HG03066 (cell line): ENCODE data around the gene ZBTB5.
"Not testable (repeated sequence)": the region's sequence is repeated elsewhere in the genome, so short reads cannot be mapped to it uniquely, and the experiment has no call there.

Experiments
- ATAC-seq: cut with Tn5 transposase; IDR thresholded peaks from one replicate; pipeline ENCODE4 v1.9.1; 2021; ENCODE audit warnings: low read depth; ENCODE audit not compliant: unreplicated experiment

The ZBTB5 gene

GRCh38 chr9:37486616-37487548, 21.6 kb upstream of the ZBTB5 start:
- no peak for ATAC-seq

DNA sequence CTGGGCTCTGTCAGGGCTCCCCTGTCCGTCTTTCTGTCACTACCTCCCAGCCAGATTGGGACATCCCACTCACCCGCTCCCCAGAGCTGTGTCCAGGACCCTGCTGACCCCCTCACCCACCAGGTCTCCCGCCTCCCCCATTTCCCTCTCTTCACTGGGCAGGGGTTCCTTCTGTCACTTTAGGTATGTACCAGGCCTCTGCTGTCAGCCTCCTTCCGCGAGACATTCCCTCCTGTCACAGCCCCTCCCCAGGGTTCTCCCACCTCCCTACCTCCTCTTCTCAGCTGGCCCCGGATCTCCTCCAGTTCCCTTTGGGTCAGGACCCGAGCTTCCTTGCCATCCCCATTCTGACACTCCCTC, 21.0 kb upstream of the ZBTB5 start:
- ATAC-seq = no peak

GRCh38 chr9:37485389-37486255, 20.4 kb upstream of the ZBTB5 start, which contains the start of gene POLR1E:
Gene POLR1E (plus strand): TSS chr9:37485948. CDS start chr9:37486048, 100 bp downstream.
- peak; percentile 97 for ATAC-seq

- no peak for ATAC-seq
Observed at GRCh38 chr9:37480759-37481158, 15.5 kb upstream of the ZBTB5 start.

DNA sequence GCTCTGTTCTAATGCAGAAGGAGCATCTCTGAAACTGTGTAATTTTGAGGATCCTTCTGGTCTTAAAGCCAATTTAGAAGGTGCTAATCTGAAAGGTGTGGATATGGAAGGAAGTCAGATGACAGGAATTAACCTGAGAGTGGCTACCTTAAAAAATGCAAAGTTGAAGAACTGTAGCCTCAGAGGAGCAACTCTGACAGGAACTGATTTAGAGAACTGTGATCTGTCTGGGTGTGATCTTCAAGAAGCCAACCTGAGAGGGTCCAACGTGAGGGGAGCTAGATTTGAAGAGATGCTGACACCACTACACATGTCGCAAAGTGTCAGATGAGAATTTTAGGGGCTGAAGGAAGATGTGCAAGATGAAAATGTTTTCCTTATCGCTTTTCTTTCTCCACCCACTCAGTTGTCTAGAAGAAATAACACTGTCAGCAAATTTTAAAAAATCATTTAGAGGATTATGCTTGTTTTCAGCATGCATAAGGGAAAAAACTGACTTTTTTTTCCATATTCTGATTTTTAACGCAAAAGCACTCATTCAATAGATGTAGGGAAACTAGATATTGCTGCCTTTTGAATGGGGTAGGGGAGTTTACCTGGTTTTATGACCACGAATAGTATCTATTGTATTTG, 12.9 kb upstream of the ZBTB5 start:
- ATAC-seq = not testable (repeated sequence)

DNA sequence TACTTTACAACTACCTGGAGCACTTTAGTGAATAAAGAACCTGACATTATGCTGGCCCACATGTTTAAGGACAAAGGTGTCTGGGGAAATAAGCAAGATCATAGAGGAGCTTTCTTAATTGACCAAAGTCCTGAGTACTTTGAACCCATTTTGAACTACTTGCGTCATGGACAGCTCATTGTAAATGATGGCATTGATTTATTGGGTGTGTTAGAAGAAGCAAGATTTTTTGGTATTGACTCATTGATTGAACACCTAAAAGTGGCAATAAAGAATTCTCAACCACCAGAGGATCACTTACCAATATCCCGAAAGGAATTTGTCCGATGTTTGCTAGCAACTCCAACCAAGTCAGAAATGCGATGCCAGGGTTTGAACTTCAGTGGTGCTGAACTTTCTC, 12.2 kb upstream of the ZBTB5 start:
- not testable (repeated sequence) for ATAC-seq

DNA sequence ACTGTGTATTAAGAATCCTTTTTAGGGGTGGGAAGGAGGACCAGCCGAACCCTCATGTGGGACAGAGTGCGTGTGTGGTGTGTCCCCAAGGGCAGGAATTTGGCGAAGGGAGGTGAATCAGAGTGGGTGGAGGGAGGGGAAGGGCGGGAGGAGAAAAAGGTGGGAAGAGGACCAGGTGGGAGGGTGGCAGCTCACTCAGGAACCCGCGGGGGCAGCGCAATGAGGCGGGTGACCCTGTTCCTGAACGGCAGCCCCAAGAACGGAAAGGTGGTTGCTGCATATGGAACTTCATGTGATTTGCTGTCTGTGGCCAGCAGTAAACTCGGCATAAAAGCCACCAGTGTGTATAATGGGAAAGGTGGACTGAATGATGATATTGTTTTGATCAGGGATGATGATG, 11.7 kb upstream of the ZBTB5 start:
- ATAC-seq = no peak

DNA sequence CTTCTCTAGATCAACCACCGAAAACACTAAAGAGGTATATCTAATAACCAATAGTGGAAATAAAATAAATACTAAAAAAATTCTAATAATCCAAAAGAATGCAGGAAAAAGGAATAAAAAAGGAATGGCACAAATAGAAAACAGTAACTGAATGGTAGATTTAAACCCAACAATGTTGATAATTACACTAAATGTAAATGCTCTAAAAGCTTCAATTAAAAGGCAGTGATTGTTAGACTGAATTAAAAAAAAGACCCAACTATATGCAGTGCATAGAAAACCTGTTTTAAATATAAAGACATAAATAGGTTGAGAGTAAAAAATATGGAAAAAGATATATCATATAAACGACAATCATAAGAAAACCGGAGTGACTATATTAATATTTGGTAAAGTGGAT, 9.2 kb upstream of the ZBTB5 start:
- ATAC-seq = no peak

DNA sequence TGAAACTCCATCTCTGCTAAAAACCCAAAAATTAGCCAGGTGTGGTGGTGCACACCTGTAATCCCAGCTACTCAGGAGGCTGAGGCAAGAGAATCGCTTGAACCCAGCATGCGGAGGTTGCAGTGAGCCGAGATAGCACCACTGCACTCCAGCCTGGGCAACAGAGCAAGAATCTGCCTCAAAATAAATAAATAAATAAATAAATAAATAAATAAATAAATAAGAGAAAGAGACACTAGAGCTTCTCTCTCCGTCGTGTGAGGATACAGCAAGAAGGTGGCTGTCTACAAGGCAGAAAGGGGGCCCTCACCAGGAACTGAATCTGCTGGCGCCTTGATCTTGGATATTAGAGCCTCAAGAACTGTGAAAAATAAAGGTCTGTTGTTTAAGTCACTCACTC, 8.7 kb upstream of the ZBTB5 start:
- ATAC-seq = not testable (repeated sequence)

GRCh38 chr9:37471942-37472684, 6.9 kb upstream of the ZBTB5 start:
- no peak for ATAC-seq

GRCh38 chr9:37468620-37469019, 3.4 kb upstream of the ZBTB5 start:
- no peak for ATAC-seq

GRCh38 chr9:37467530-37467929, 2.3 kb upstream of the ZBTB5 start:
- not testable (repeated sequence) for ATAC-seq

GRCh38 chr9:37466037-37466709, 923 bp upstream of the ZBTB5 start:
- peak; percentile 12 for ATAC-seq

DNA sequence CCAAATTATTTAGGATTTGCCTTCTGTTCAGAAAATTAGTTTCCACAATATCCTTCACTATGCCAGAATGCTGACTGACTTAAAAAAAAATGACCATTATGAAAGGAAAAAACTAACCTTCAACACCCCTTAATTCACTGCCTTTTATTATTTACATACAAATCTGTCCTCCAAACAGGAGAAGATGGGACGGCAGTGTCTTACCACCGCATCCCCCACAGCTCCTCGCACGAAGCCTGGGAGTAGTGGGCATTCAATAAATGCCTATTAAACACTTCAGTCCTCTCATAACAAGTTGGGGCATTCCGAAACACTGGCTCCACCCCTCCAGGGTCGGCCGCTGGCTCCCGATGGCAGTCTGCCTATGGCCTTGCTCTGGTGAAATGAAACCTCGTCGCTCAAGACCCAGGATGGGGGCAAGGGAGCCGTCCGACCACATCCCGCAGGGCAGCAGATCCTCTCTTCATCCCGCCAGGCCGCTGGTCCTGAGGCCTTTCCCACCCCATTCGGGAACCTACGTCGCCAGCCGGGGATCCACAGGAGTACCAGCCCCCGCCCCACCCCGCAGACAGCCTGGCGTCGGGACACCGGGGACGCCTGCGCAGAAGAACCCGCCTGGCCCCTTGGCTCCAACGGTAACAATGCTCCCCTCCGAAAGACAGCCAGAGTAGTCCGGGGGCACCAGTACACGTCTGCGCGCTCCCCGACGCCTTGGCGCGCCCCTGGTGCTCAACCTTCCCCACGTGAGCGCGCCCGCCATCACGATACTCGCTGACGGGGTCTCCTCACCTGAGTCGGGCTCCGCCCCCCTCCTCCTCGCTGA, 613 bp downstream of the ZBTB5 start:
- peak; percentile 43 for ATAC-seq

- no peak for ATAC-seq
Observed at GRCh38 chr9:37464006-37464405, 1.2 kb downstream of the ZBTB5 start.

GRCh38 chr9:37456817-37457216, 8.4 kb downstream of the ZBTB5 start:
- no peak for ATAC-seq

DNA sequence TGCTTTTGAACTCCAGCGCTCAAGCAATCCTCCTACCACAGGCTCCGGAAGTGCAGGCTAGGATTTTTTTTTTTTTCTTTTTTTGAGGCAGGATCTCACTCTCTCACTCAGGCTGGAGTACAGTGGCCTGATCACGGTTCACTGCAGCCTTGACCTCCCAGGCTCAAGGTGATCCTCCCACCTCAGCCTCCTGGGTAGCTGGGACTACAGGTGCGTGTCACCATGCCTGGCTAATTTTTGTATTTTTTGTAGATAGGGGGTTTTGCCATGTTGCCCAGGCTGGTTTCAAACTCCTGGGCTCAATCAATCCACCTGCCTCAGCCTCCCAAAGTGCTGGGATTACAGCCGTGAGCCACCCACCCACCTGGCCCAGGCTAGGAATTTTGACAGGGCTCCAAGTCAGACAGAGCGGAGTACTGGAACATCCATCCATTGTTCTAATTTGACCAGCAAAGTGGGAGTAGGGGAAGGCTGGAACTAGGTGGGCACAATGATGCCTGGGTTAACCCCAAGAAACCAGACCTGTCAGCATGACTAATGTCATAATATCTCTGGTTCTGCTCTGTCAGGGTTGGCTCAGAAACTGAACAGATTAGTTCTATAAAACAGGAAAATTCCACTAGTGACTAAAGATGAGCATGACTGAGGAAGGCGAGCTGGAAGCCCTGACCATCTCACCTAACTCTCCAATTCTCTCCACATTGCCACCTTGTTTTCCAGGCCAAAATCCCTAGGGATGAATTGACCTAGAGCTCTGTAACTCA, 9.2 kb downstream of the ZBTB5 start:
- no peak for ATAC-seq

GRCh38 chr9:37454238-37454637, 11.0 kb downstream of the ZBTB5 start:
- ATAC-seq = no peak
